IMR-90 (cell line): ENCODE data around the gene AQP12A. TPM values are rescaled to one million over a fixed set of nuclear protein-coding genes. Genes with fewer than 3 reads are reported as not detected.

Experiments
- ATAC-seq: fragments of 200-7000 bp; cut with Tn5 transposase; 2 replicates; pipeline ENCODE4 v1.9.1; 2020; ENCODE audit warnings: low read depth, mild to moderate bottlenecking, moderate library complexity
- BruUV-seq: library from RNA; stranded (reverse); fragments of 400-500 nt; replicated peaks from 2 replicates; lab custom pipeline; 2021; lab: Mats Ljungman, UMichigan
- CTCF ChIA-PET: fragments of 300-600 bp; formaldehyde crosslinking; extraction: SDS; loops from one replicate; lab custom pipeline; 2021; ENCODE audit warnings: antibody characterized with exemption; lab: Yijun Ruan, JAX
- POLR2A ChIA-PET: fragments of 300-600 bp; sonication (Branson Sonifier 250); formaldehyde crosslinking; loops from one replicate; lab custom pipeline; 2022; ENCODE audit warnings: antibody characterized with exemption; ENCODE audit not compliant: unreplicated experiment; lab: Charles Lee
- DNase-seq: peaks from one replicate; pipeline ENCODE4 v3.0.0; 2013
- H2AFZ ChIP-seq: replicated peaks from 2 replicates; pipeline ENCODE3; 2013; ENCODE audit warnings: low read length, mild to moderate bottlenecking; ENCODE audit not compliant: poor library complexity
- H2AK5ac ChIP-seq: 2 replicates; pipeline ENCODE4 v1.6.1; 2013; ENCODE audit warnings: low read depth, low read length, inconsistent platforms
- H2AK9ac ChIP-seq: replicated peaks from 2 replicates; pipeline ENCODE3; 2013; ENCODE audit warnings: mild to moderate bottlenecking, low read depth, low read length, moderate library complexity; ENCODE audit not compliant: poor library complexity
- H2BK120ac ChIP-seq: 2 replicates; pipeline ENCODE4 v1.6.1; 2013; ENCODE audit warnings: low read depth, low read length, inconsistent platforms
- H2BK15ac ChIP-seq: 3 replicates; pipeline ENCODE4 v1.6.1; 2013; ENCODE audit warnings: low read depth, low read length, inconsistent platforms
- H2BK20ac ChIP-seq: 2 replicates; pipeline ENCODE4 v1.6.1; 2013; ENCODE audit warnings: low read depth, mild to moderate bottlenecking, inconsistent platforms, low read length, moderate library complexity
- H2BK5ac ChIP-seq: 2 replicates; pipeline ENCODE4 v1.6.1; 2013; ENCODE audit warnings: mild to moderate bottlenecking, low read depth, low read length, inconsistent platforms; ENCODE audit not compliant: poor library complexity, severe bottlenecking
- H3K14ac ChIP-seq: replicated peaks from 2 replicates; pipeline ENCODE4 v1.6.1; 2013; ENCODE audit warnings: low read depth, low read length, inconsistent platforms
- H3K18ac ChIP-seq: 2 replicates; pipeline ENCODE4 v1.6.1; 2013; ENCODE audit warnings: low read depth, low read length, control low read depth
- H3K23ac ChIP-seq: 2 replicates; pipeline ENCODE4 v1.6.1; 2013; ENCODE audit warnings: low read depth, low read length, inconsistent platforms
- H3K27ac ChIP-seq: 2 replicates; pipeline ENCODE4 v1.5.1; 2013; ENCODE audit warnings: mild to moderate bottlenecking, control low read depth, low read length; ENCODE audit not compliant: insufficient read depth
- H3K27me3 ChIP-seq: 2 replicates; pipeline ENCODE4 v1.6.1; 2013; ENCODE audit warnings: low read length; ENCODE audit not compliant: control insufficient read depth, insufficient read depth
- H3K36me3 ChIP-seq: 2 replicates; pipeline ENCODE4 v1.6.1; 2013; ENCODE audit warnings: low read length, mixed read lengths; ENCODE audit not compliant: control insufficient read depth, insufficient read depth
- H3K4ac ChIP-seq: 2 replicates; pipeline ENCODE4 v1.6.1; 2013; ENCODE audit warnings: low read depth, low read length, inconsistent platforms
- H3K4me1 ChIP-seq: 2 replicates; pipeline ENCODE4 v1.6.1; 2013; ENCODE audit warnings: low read length, mixed read lengths; ENCODE audit not compliant: control insufficient read depth, insufficient read depth
- H3K4me2 ChIP-seq: 2 replicates; pipeline ENCODE4 v1.6.1; 2013; ENCODE audit warnings: low read depth, mild to moderate bottlenecking, control low read depth, low read length, moderate library complexity
- H3K4me3 ChIP-seq: 2 replicates; pipeline ENCODE4 v1.5.1; 2013; ENCODE audit warnings: low read depth, mild to moderate bottlenecking, control low read depth, low read length, moderate library complexity; ENCODE audit not compliant: insufficient read depth
- H3K56ac ChIP-seq: 2 replicates; pipeline ENCODE4 v1.6.1; 2013; ENCODE audit warnings: low read length, inconsistent platforms; ENCODE audit not compliant: insufficient read depth; ENCODE audit errors: extremely low read depth
- H3K79me1 ChIP-seq, 2 experiments: 2 replicates each; pipeline ENCODE4 v1.6.1; 2013; ENCODE audit warnings: low read length in 2 of 2, inconsistent platforms in 1 of 2, low read depth in 1 of 2
- H3K9ac ChIP-seq: 2 replicates; pipeline ENCODE4 v1.6.1; 2013; ENCODE audit warnings: low read depth, low read length, control low read depth
- H3K9me1 ChIP-seq: 2 replicates; pipeline ENCODE4 v1.6.1; 2013; ENCODE audit warnings: low read length, inconsistent platforms; ENCODE audit not compliant: insufficient read depth
- H3K9me3 ChIP-seq: 2 replicates; pipeline ENCODE4 v1.6.1; 2013; ENCODE audit warnings: low read length; ENCODE audit not compliant: control insufficient read depth, insufficient read depth
- H4K20me1 ChIP-seq: 2 replicates; pipeline ENCODE4 v1.6.1; 2013; ENCODE audit warnings: low read length, inconsistent platforms; ENCODE audit not compliant: insufficient read depth
- H4K5ac ChIP-seq: 2 replicates; pipeline ENCODE4 v1.6.1; 2013; ENCODE audit warnings: mild to moderate bottlenecking, low read depth, low read length, control low read depth
- H4K8ac ChIP-seq, 2 experiments: 2 replicates each; pipeline ENCODE4 v1.6.1; 2013; ENCODE audit warnings: low read depth in 2 of 2, low read length in 2 of 2, control low read depth in 1 of 2, inconsistent platforms in 1 of 2
- H4K91ac ChIP-seq: 2 replicates; pipeline ENCODE4 v1.6.1; 2013; ENCODE audit warnings: low read depth, low read length, inconsistent platforms; ENCODE audit not compliant: insufficient read depth
- BHLHE40 ChIP-seq: fragments of 150-350 bp; IDR thresholded peaks from 2 replicates; pipeline ENCODE4 v1.6.1; 2016; ENCODE audit warnings: mild to moderate bottlenecking, low read depth, low read length
- CEBPB ChIP-seq: IDR thresholded peaks from 2 replicates; pipeline ENCODE4 v1.6.1; 2012; ENCODE audit warnings: low read depth, low read length, improper control_type of control experiment
- CHD1 ChIP-seq: IDR thresholded peaks from 2 replicates; pipeline ENCODE4 v1.6.1; 2012; ENCODE audit warnings: low read depth, low read length, improper control_type of control experiment
- FOS ChIP-seq: fragments of 150-350 bp; IDR thresholded peaks from 2 replicates; pipeline ENCODE4 v1.6.1; 2016; ENCODE audit warnings: low read depth, low read length
- MAFK ChIP-seq: IDR thresholded peaks from 2 replicates; pipeline ENCODE4 v1.6.1; 2012; ENCODE audit warnings: low read depth, low read length, improper control_type of control experiment
- MAZ ChIP-seq: IDR thresholded peaks from 2 replicates; pipeline ENCODE4 v1.6.1; 2012; ENCODE audit warnings: low read depth, mild to moderate bottlenecking, low read length, improper control_type of control experiment, moderate library complexity, borderline replicate concordance
- MXI1 ChIP-seq: IDR thresholded peaks from 2 replicates; pipeline ENCODE4 v1.6.1; 2012; ENCODE audit warnings: low read depth, mild to moderate bottlenecking, low read length, moderate library complexity, borderline replicate concordance
- NFE2L2 ChIP-seq: fragments of 150-350 bp; IDR thresholded peaks from 2 replicates; pipeline ENCODE4 v1.6.1; 2016; ENCODE audit warnings: low read depth, mild to moderate bottlenecking, low read length
- RAD21 ChIP-seq: IDR thresholded peaks from 2 replicates; pipeline ENCODE4 v1.6.1; 2012; ENCODE audit warnings: low read length, improper control_type of control experiment
- RFX5 ChIP-seq: IDR thresholded peaks from 2 replicates; pipeline ENCODE4 v1.8.0; 2012; ENCODE audit warnings: low read depth, mild to moderate bottlenecking, low read length, moderate library complexity
- SMC3 ChIP-seq: fragments of 150-350 bp; IDR thresholded peaks from 2 replicates; pipeline ENCODE4 v1.6.1; 2016; ENCODE audit warnings: low read depth, mild to moderate bottlenecking, antibody characterized with exemption, low read length, moderate library complexity
- WGBS, 2 experiments: methylation state at CpG; one replicate each; pipeline versions ENCODE4 v1.1.5 to v1.1.7; 2013; ENCODE audit warnings: missing lambda C conversion rate in 2 of 2; ENCODE audit not compliant: insufficient read length in 1 of 2; ENCODE audit errors: extremely low coverage in 2 of 2; 5-methylcytosine and 5-hydroxymethylcytosine counted together
- dilution Hi-C: fragments of 300-500 bp; cut with HindIII; formaldehyde crosslinking; loops from one replicate; pipeline ENCODE4 v1.14.3; 2018; ENCODE audit warnings: low sequenced_read_pairs; ENCODE audit not compliant: unreplicated experiment
- in situ Hi-C: fragments of 300-500 bp; cut with MboI; formaldehyde crosslinking; loops from 3 replicates; pipeline ENCODE4 v1.14.3; 2019; ENCODE audit warnings: low sequenced_read_pairs, inconsistent platforms, mixed read lengths
- intact Hi-C: fragments of 100-400 bp; cut with micrococcal nuclease; formaldehyde crosslinking; loops from 2 replicates; pipeline ENCODE4 v1.10.0; 2022
- polyA plus RNA-seq, 3 experiments: library from polyadenylated mRNA; depleted of rRNA; stranded (reverse); fragments of >200 nt; gene quantifications; 2 replicates each; pipeline ENCODE4 v1.2.3, GENCODE V29; 2012; ENCODE audit warnings: low replicate concordance in 1 of 3
- total RNA-seq: library from RNA; depleted of rRNA; stranded (reverse); fragments of >200 nt; gene quantifications from 2 replicates; pipeline ENCODE4 v1.2.3, GENCODE V29; 2012
- TF ChIP-seq, protein P1 (sequence below): fragments of 150-350 bp; IDR thresholded peaks from 2 replicates; pipeline ENCODE4 v1.6.1; 2017; ENCODE audit warnings: mild to moderate bottlenecking, antibody characterized with exemption, low read length, low read depth
- TF ChIP-seq, protein P2 (sequence below): fragments of 150-350 bp; IDR thresholded peaks from 2 replicates; pipeline ENCODE4 v1.6.1; 2016; ENCODE audit warnings: low read depth, mild to moderate bottlenecking, low read length, moderate library complexity, borderline replicate concordance
- TF ChIP-seq, protein P3 (sequence below): conservative IDR thresholded peaks from 2 replicates; pipeline ENCODE4 v1.5.1; 2012; ENCODE audit warnings: mild to moderate bottlenecking, low read depth, low read length, improper control_type of control experiment

AQP12A gene
- total and polyA plus RNA-seq, 2 of the 4 experiments (the other 2 are of a cell fraction) = not detected

DNA sequence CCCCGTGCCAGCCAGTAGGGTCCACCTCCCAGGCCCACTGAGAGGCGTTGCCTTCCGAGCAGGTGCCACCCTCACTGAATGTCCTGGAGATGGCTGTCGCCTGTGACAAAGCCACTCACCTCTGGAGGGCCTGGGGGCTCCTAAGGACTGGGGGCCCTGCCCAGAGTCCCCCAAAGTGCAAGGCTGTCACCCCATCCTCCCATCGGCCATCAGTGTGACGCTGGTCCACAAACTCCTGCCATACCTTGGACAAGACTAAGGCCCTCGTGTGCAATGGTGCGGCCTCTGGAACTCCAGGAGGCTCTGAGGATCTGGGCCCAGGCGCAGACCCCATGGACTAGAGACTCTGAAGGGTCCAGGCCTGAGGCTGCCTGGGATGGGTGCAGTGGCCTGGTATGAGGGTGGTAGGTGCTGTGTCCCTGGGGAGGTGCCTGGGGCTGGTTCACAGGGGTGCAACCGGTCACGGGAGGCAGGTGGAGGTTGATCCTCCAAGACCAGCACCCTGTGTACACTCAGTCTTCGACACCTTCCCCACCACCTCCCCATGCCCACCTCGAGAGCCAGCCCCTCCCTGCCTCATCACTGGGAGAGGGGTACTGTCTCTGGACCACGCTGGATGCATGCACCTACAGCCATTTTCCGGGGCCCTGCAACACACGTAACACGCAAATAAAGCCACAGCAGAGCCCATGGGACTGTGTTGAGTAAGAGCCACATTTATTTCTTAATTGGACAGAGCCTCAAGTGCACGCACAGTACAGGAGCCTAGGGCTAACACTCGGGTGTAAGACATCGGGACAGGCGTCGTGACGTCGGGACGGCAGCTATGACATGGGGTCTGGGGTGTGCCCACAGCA is 21.6 kb downstream of the AQP12A start:
- H3K4ac ChIP-seq = no peak overlapping the region
- H4K20me1 ChIP-seq = no peaks in the 10 kb centered on the region
- no TSS peak for BruUV-seq
- H3K9me1 ChIP-seq = no peaks in the 10 kb centered on the region
- H3K9me3 ChIP-seq = no peaks in the 10 kb centered on the region
- H3K18ac ChIP-seq = no peak overlapping the region
- intact Hi-C loops (no loop called here), in situ Hi-C loops (no loop called here), dilution Hi-C loops (no loop called here)
- ChIA-PET POLR2A (no interaction called here), CTCF (interaction anchor here (0.6 kb wide), 1 partner anchor 55 kb away, joined by 5 read pairs; no protein-coding TSS in a partner anchor)
- H3K9ac ChIP-seq = no peak overlapping the region
- 64% methylated on average over 14 of the region's 25 CpGs; no CpG with 5 or more reads in 1 of the 2 experiments for whole genome bisulfite sequencing, 2 experiments
- H3K23ac ChIP-seq = no peak overlapping the region
- no peaks in the 10 kb centered on the region for H3K79me1 ChIP-seq
- no peak overlapping the region for H2BK20ac ChIP-seq
- H2BK5ac ChIP-seq = no peak overlapping the region
- H3K4me1 ChIP-seq = no peaks in the 10 kb centered on the region
- no peak overlapping the region for H4K8ac ChIP-seq
- no peak overlapping the region for H4K91ac ChIP-seq
- no peak overlapping the region for H3K4me3 ChIP-seq
- H3K36me3 ChIP-seq = no peaks in the 10 kb centered on the region
- H3K14ac ChIP-seq = no peak overlapping the region
- no peak overlapping the region for H2AK5ac ChIP-seq
- H3K4me2 ChIP-seq = no peak overlapping the region
- no peak for DNase-seq
- no peak overlapping the region for H2BK15ac ChIP-seq
- no peak overlapping the region for H3K56ac ChIP-seq
- peaks cover 46% of the 10 kb centered on the region for H3K27me3 ChIP-seq
- no peak overlapping the region for H2AK9ac ChIP-seq
- no peak overlapping the region for H4K5ac ChIP-seq
- no peak overlapping the region for H2AFZ ChIP-seq
- H3K27ac ChIP-seq = no peak overlapping the region
- no peak overlapping the region for H2BK120ac ChIP-seq
- no peak for ATAC-seq
- TF ChIP-seq MAFK = no peak
- no peak for TF ChIP-seq CHD1
- TF ChIP-seq BHLHE40 = no peak
- no peak for TF ChIP-seq FOS
- TF ChIP-seq RFX5 = no peak
- no peak for TF ChIP-seq SMC3
- no peak for TF ChIP-seq MXI1
- TF ChIP-seq, protein P1, sequence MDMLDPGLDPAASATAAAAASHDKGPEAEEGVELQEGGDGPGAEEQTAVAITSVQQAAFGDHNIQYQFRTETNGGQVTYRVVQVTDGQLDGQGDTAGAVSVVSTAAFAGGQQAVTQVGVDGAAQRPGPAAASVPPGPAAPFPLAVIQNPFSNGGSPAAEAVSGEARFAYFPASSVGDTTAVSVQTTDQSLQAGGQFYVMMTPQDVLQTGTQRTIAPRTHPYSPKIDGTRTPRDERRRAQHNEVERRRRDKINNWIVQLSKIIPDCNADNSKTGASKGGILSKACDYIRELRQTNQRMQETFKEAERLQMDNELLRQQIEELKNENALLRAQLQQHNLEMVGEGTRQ = no peak
- TF ChIP-seq, protein P2, sequence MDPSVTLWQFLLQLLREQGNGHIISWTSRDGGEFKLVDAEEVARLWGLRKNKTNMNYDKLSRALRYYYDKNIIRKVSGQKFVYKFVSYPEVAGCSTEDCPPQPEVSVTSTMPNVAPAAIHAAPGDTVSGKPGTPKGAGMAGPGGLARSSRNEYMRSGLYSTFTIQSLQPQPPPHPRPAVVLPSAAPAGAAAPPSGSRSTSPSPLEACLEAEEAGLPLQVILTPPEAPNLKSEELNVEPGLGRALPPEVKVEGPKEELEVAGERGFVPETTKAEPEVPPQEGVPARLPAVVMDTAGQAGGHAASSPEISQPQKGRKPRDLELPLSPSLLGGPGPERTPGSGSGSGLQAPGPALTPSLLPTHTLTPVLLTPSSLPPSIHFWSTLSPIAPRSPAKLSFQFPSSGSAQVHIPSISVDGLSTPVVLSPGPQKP = no peak
- no peak for TF ChIP-seq NFE2L2
- TF ChIP-seq MAZ = no peak
- TF ChIP-seq CEBPB = no peak
- TF ChIP-seq, protein P3, sequence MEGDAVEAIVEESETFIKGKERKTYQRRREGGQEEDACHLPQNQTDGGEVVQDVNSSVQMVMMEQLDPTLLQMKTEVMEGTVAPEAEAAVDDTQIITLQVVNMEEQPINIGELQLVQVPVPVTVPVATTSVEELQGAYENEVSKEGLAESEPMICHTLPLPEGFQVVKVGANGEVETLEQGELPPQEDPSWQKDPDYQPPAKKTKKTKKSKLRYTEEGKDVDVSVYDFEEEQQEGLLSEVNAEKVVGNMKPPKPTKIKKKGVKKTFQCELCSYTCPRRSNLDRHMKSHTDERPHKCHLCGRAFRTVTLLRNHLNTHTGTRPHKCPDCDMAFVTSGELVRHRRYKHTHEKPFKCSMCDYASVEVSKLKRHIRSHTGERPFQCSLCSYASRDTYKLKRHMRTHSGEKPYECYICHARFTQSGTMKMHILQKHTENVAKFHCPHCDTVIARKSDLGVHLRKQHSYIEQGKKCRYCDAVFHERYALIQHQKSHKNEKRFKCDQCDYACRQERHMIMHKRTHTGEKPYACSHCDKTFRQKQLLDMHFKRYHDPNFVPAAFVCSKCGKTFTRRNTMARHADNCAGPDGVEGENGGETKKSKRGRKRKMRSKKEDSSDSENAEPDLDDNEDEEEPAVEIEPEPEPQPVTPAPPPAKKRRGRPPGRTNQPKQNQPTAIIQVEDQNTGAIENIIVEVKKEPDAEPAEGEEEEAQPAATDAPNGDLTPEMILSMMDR = no peak
- TF ChIP-seq RAD21 = no peak
